Measurements from ENCODE around the gene FRYL.
"Not testable (repeated sequence)": the region's sequence is repeated elsewhere in the genome, so short reads cannot be mapped to it uniquely, and the experiment has no call there.

The FRYL gene

DNA sequence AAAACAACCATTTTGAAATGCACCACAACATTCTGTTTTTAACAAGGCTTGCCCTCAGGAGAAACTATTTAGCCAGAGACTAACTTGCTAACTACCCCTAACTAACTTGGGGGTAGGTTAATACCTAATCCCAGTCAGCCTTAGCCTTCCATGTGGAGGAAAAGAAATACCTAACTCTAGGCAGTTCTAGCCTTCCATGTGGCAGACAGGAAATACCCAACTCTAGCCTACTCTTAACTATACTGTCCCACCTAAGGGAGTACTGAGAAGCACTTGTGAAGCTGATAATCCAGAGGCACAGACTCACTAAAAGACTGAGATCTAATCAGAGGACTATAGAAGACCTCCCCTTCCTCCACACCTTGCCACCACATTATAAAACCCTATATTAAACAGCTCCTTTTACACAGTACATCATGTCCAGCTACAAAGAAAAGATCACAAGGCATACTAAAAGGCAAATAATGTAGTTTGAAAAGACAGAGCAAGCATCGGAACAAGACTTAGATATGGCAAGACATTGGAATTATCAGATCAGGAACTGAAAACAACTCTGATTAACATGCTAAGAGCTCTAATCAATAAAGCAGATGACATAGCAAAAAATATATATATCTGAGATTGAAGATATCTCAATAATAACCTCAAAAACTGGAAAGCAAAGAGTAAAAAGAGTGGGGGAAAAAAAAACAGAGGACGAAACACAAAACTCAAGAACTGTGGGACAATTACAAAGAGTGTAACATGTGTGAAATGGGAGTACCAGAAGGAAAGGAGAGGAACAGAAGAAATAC, 52.2 kb downstream of the FRYL start:
- DNase-seq (ENCODE audit: low read depth) = no peak
- TF ChIP-seq, protein P1, sequence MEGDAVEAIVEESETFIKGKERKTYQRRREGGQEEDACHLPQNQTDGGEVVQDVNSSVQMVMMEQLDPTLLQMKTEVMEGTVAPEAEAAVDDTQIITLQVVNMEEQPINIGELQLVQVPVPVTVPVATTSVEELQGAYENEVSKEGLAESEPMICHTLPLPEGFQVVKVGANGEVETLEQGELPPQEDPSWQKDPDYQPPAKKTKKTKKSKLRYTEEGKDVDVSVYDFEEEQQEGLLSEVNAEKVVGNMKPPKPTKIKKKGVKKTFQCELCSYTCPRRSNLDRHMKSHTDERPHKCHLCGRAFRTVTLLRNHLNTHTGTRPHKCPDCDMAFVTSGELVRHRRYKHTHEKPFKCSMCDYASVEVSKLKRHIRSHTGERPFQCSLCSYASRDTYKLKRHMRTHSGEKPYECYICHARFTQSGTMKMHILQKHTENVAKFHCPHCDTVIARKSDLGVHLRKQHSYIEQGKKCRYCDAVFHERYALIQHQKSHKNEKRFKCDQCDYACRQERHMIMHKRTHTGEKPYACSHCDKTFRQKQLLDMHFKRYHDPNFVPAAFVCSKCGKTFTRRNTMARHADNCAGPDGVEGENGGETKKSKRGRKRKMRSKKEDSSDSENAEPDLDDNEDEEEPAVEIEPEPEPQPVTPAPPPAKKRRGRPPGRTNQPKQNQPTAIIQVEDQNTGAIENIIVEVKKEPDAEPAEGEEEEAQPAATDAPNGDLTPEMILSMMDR (IDR thresholded peaks at IDR 0.05; ENCODE audit: control insufficient read depth, insufficient read depth, low read depth, low read length, missing control alignments) = no peak
- H3K4me3 ChIP-seq (ENCODE audit: control insufficient read depth, low read depth, low read length) = no peak overlapping the region

DNA sequence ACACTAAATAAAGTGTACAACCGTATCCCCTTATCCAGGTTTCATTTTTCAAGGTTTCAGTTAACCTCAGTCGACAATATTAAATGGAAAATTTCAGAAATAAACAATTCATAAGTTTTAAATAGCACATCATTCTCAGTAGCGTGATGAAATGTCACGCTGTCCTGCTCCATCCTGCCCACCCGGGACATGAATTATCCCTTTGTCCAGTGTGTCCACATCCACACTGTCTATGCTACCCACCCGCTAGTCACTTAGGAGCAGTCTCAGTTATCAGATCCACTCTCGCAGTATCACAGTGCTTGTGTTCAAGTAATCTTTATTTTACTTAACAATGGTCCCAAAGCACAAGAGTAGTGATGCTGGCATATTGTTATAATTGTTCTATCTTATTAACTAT, 54.7 kb downstream of the FRYL start:
- no peak overlapping the region for H3K4me3 ChIP-seq (ENCODE audit: control insufficient read depth, low read depth, low read length)
- TF ChIP-seq, protein P1 (IDR thresholded peaks at IDR 0.05; ENCODE audit: control insufficient read depth, insufficient read depth, low read depth, low read length, missing control alignments) = no peak
- DNase-seq (ENCODE audit: low read depth) = no peak

DNA sequence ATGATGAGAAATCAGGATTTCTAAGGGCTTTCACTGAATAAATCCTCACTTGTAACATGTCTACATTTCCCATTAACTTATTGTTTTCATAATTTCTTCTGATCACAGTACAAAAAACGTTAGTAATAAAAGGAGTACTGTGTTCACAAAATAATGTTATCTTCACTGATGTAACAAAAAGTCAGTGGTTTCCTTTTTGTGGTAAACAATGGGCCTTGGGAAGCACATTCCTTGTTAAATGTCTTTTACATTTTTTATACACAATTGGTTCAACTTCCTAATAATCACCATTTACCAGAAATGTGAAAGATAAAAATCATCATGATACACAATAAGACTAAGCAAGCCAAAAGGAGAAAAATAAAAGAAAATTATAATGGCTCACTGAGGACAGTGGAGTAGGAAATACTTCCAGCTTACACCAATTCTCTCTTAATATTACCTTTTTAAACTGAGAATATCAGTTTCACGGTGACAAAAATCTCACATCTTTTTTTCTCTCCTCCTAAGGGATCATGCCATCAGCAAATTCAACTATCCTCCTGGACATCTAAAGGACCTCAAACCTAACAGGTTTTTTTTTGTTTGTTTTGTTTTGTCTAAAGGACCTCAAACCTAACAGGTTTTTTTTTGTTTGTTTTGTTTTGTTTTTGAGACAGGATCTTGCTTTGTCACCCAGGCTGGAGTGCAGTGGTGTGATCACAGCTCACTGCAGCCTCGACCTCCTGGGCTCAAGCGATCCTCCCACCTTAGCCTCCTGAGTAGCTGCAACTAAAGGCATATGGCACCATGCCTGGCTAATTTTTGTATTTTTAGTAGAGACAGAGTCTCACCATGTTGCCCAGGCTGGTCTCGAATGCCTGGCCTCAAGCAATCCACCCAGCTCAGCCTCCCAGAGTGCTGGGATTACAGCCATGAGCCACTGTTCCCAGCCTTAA, 57.3 kb downstream of the FRYL start:
- H3K4me3 ChIP-seq (ENCODE audit: control insufficient read depth, low read depth, low read length) = no peak overlapping the region
- TF ChIP-seq, protein P1 (IDR thresholded peaks at IDR 0.05; ENCODE audit: control insufficient read depth, insufficient read depth, low read depth, low read length, missing control alignments) = no peak
- DNase-seq (ENCODE audit: low read depth) = no peak

DNA sequence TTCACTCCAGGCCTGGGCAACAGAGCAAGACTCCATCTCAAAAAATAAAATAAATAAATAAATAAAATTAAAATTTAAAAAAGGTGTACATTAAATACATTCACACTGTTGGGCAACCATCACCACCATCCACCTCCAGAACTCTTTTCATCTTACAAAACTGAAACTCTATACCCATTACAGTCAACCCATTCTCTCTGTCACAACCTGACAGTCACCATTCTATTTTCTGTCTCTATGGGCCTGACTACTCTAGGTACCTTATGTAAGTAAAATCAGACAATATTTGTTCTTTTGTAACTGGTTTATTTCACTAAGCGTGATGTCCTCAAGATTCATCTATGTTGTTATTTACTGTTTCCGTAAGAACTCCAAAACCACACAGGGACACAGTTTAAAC, 59.6 kb downstream of the FRYL start:
- no peak overlapping the region for H3K4me3 ChIP-seq (ENCODE audit: control insufficient read depth, low read depth, low read length)
- TF ChIP-seq, protein P1 (IDR thresholded peaks at IDR 0.05; ENCODE audit: control insufficient read depth, insufficient read depth, low read depth, low read length, missing control alignments) = no peak
- no peak for DNase-seq (ENCODE audit: low read depth)

DNA sequence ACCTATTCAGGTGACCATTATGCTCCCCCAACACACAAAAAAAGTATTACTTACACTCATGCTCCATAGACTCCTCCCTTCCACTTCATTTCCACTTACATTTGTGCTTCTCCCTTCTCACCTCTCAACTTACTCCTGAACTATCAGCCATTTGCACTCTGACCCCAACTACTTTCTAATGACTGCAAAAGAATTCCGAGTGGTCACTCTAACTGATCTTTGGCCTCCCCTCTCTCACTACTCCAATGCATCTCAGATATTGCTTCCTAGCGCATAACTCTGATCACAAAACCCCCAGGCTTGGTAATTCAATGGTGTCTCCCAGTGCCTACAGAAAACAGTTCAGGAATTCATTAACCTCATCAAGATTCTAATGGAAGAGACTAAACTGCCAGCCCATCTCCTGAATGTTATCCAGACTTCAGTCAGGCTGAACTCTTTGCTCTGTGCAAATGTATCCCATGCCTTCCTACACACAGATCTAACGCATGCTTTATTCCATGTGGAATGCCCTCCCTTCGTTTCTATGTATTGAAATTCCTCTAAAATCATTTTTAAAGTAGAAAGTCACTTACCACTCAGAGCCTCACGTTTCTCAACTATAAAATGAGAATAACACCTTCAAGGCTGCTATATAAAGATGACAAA, 61.1 kb downstream of the FRYL start:
- no peak for DNase-seq (ENCODE audit: low read depth)
- TF ChIP-seq, protein P1 (IDR thresholded peaks at IDR 0.05; ENCODE audit: control insufficient read depth, insufficient read depth, low read depth, low read length, missing control alignments) = no peak
- H3K4me3 ChIP-seq (ENCODE audit: control insufficient read depth, low read depth, low read length) = no peak overlapping the region

DNA sequence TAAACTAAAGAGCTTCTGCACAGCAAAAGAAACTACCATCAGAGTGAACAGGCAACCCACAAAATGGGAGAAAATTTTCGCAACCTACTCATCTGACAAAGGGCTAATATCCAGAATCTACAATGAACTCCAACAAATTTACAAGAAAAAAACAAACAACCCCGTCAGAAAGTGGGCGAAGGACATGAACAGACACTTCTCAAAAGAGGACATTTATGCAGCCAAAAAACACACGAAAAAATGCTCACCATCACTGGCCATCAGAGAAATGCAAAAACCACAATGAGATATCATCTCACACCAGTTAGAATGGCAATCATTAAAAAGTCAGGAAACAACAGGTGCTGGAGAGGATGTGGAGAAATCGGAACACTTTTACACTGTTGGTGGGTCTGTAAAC, 63.8 kb downstream of the FRYL start:
- not testable (repeated sequence) for DNase-seq (ENCODE audit: low read depth); H3K4me3 ChIP-seq (ENCODE audit: control insufficient read depth, low read depth, low read length)

Measured in AG09309 (cell line).